ENCODE results near the gene MATN3. TPM values are rescaled to one million over a fixed set of nuclear protein-coding genes. Genes with fewer than 3 reads are reported as not detected.

MATN3 gene
- polyA plus RNA-seq, 3 donors = not detected

- H3K9me3 ChIP-seq (replicated peaks in 1 of 2; ENCODE audit: control insufficient read depth in 1 of 2, insufficient read depth in 1 of 2, low read length in 2 of 2) = no peaks in the 10 kb centered on the region
- no peak overlapping the region for H3K27ac ChIP-seq (ENCODE audit: low read depth in 1 of 2, low read length in 2 of 2)
- Mint-ChIP-seq H3K27me3 (ENCODE audit: low read depth in 3 of 3) (peaks cover 2 to 14% (median 6%) of the 10 kb centered on the region in 3 donors), H3K4me3 (no peak overlapping the region), H3K36me3 (no peaks in the 10 kb centered on the region), H3K4me1 (no peaks in the 10 kb centered on the region), H3K9me3 (no peaks in the 10 kb centered on the region), H3K27ac (no peak overlapping the region)
- no peak for DNase-seq
- no peaks in the 10 kb centered on the region for H3K36me3 ChIP-seq (replicated peaks in 1 of 2; ENCODE audit: control insufficient read depth in 1 of 2, insufficient read depth in 2 of 2, low read length in 2 of 2)
- no peak for TF ChIP-seq CTCF (IDR thresholded peaks at IDR 0.05)
- intact Hi-C loops (cut with micrococcal nuclease) = no loop called here
- WGBS (ENCODE audit: insufficient coverage) = no CpG with 5 or more reads among the region's 2 CpGs
- H3K79me2 ChIP-seq (ENCODE audit: insufficient read depth, low read length) = no peaks in the 10 kb centered on the region
- H3K27me3 ChIP-seq (ENCODE audit: control insufficient read depth in 2 of 2, insufficient read depth in 2 of 2, low read length in 2 of 2) = peaks cover 4% of the 10 kb centered on the region in 2 donors
- H3K4me1 ChIP-seq (ENCODE audit: control insufficient read depth in 1 of 2, insufficient read depth in 2 of 2, low read length in 2 of 2) = no peaks in the 10 kb centered on the region
- H2AFZ ChIP-seq (ENCODE audit: insufficient read depth, low read depth, low read length, poor library complexity, severe bottlenecking) = no peak overlapping the region
- H3K4me3 ChIP-seq (replicated peaks in 1 of 3; ENCODE audit: low read depth in 2 of 3, low read length in 3 of 3) = no peak overlapping the region
- no peak overlapping the region for H3K9ac ChIP-seq (ENCODE audit: insufficient read depth, low read length, poor library complexity, severe bottlenecking)
- H4K20me1 ChIP-seq (ENCODE audit: insufficient read depth, low read length) = no peaks in the 10 kb centered on the region
- no peak overlapping the region for H3K4me2 ChIP-seq (replicated peaks; ENCODE audit: extremely low read depth, low read length, poor library complexity, severe bottlenecking)
These were observed 11.1 kb downstream of the MATN3 start for GRCh38 chr2:20001361-20001863.

- no peaks in the 10 kb centered on the region for H3K79me2 ChIP-seq (ENCODE audit: insufficient read depth, low read length)
- H3K27ac ChIP-seq (ENCODE audit: low read depth in 1 of 2, low read length in 2 of 2) = no peak overlapping the region
- TF ChIP-seq CTCF (IDR thresholded peaks at IDR 0.05) = no peak
- H3K9me3 ChIP-seq (replicated peaks in 1 of 2; ENCODE audit: control insufficient read depth in 1 of 2, insufficient read depth in 1 of 2, low read length in 2 of 2) = no peaks in the 10 kb centered on the region
- H3K4me2 ChIP-seq (replicated peaks; ENCODE audit: extremely low read depth, low read length, poor library complexity, severe bottlenecking) = no peak overlapping the region
- intact Hi-C loops (cut with micrococcal nuclease) = no loop called here
- H3K4me1 ChIP-seq (ENCODE audit: control insufficient read depth in 1 of 2, insufficient read depth in 2 of 2, low read length in 2 of 2) = peaks cover 15 to 18% of the 10 kb centered on the region in 2 donors
- no peak overlapping the region for H3K4me3 ChIP-seq (replicated peaks in 1 of 3; ENCODE audit: low read depth in 2 of 3, low read length in 3 of 3)
- DNase-seq = no peak
- H3K4me1 Mint-ChIP-seq = peaks cover 13% of the 10 kb centered on the region
- no peak overlapping the region for H3K4me3 Mint-ChIP-seq
- no peaks in the 10 kb centered on the region for H3K36me3 ChIP-seq (replicated peaks in 1 of 2; ENCODE audit: control insufficient read depth in 1 of 2, insufficient read depth in 2 of 2, low read length in 2 of 2)
- H3K27me3 ChIP-seq (ENCODE audit: control insufficient read depth in 2 of 2, insufficient read depth in 2 of 2, low read length in 2 of 2) = peaks cover 18 to 30% of the 10 kb centered on the region in 2 donors
- H3K9me3 Mint-ChIP-seq = peaks cover 0 to 3% (median 0%) of the 10 kb centered on the region in 7 donors
- H3K27ac Mint-ChIP-seq = no peak overlapping the region
- no peaks in the 10 kb centered on the region for H3K36me3 Mint-ChIP-seq
- peaks cover 10 to 30% (median 11%) of the 10 kb centered on the region in 3 donors for H3K27me3 Mint-ChIP-seq (ENCODE audit: low read depth in 3 of 3)
- H3K9ac ChIP-seq (ENCODE audit: insufficient read depth, low read length, poor library complexity, severe bottlenecking) = no peak overlapping the region
- no peak overlapping the region for H2AFZ ChIP-seq (ENCODE audit: insufficient read depth, low read depth, low read length, poor library complexity, severe bottlenecking)
- H4K20me1 ChIP-seq (ENCODE audit: insufficient read depth, low read length) = no peaks in the 10 kb centered on the region
These were observed 18.7 kb downstream of the MATN3 start for GRCh38 chr2:19993731-19994130.

Measured in CD14-positive monocyte (primary cell).